Superior temporal gyrus (tissue), 1 donor: ENCODE measurements around the gene TMEM117.
"Not testable (repeated sequence)": the region's sequence is repeated elsewhere in the genome, so short reads cannot be mapped to it uniquely, and the experiment has no call there.

ENCODE experiments used
- DNase-seq: peaks from one replicate; pipeline ENCODE4 v3.0.0-alpha.2; 2016; ENCODE audit errors: extremely low spot score

Gene TMEM117

GRCh38 chr12:43840338-43840737 lies 4.5 kb downstream of the TMEM117 start:
- DNase-seq, result no peak

- DNase-seq, result no peak
These were observed 5.4 kb downstream of the TMEM117 start for GRCh38 chr12:43841253-43841652.

GRCh38 chr12:43842259-43842658 lies 6.4 kb downstream of the TMEM117 start:
- no peak for DNase-seq

- DNase-seq, result not testable (repeated sequence)
These were observed 11.7 kb downstream of the TMEM117 start for GRCh38 chr12:43847425-43848225.

- DNase-seq, result no peak
These were observed 12.3 kb downstream of the TMEM117 start for GRCh38 chr12:43848226-43848507.

GRCh38 chr12:43848786-43849185 lies 12.9 kb downstream of the TMEM117 start:
- no peak for DNase-seq

- no peak for DNase-seq
These were observed 16.9 kb downstream of the TMEM117 start for GRCh38 chr12:43852744-43853143.

GRCh38 chr12:43856972-43857371 lies 21.1 kb downstream of the TMEM117 start:
- no peak for DNase-seq

- no peak for DNase-seq
These were observed 22.2 kb downstream of the TMEM117 start for GRCh38 chr12:43858096-43858495.

GRCh38 chr12:43858991-43859390 lies 23.1 kb downstream of the TMEM117 start:
- DNase-seq, result no peak

GRCh38 chr12:43861015-43861839 lies 25.3 kb downstream of the TMEM117 start:
- no peak for DNase-seq

GRCh38 chr12:43861840-43862150 lies 25.9 kb downstream of the TMEM117 start:
- no peak for DNase-seq

- DNase-seq, result no peak
These were observed 28.0 kb downstream of the TMEM117 start for GRCh38 chr12:43863770-43864366.

GRCh38 chr12:43864557-43864956 lies 28.7 kb downstream of the TMEM117 start:
- DNase-seq, result not testable (repeated sequence)

GRCh38 chr12:43869184-43869583 lies 33.3 kb downstream of the TMEM117 start:
- DNase-seq, result no peak

GRCh38 chr12:43869765-43870164 lies 33.9 kb downstream of the TMEM117 start:
- not testable (repeated sequence) for DNase-seq

GRCh38 chr12:43871258-43871657 lies 35.4 kb downstream of the TMEM117 start:
- DNase-seq, result not testable (repeated sequence)

GRCh38 chr12:43872396-43872795 lies 36.5 kb downstream of the TMEM117 start:
- no peak for DNase-seq

- DNase-seq, result no peak
These were observed 42.2 kb downstream of the TMEM117 start for GRCh38 chr12:43878050-43878449.

- no peak for DNase-seq
These were observed 44.7 kb downstream of the TMEM117 start for GRCh38 chr12:43880547-43880946.

GRCh38 chr12:43882578-43883178 lies 46.8 kb downstream of the TMEM117 start:
- DNase-seq, result peak; percentile 85

GRCh38 chr12:43883311-43883710 lies 47.4 kb downstream of the TMEM117 start:
- no peak for DNase-seq
